Fibroblast of lung (primary cell): Measurements from ENCODE around the gene ARRB1. TPM values are rescaled to one million over a fixed set of nuclear protein-coding genes. Genes with fewer than 3 reads are reported as not detected.

Source experiments
- DNase-seq, 2 donors: peaks; one replicate each; pipeline versions ENCODE4 v3.0.0 to v3.0.0-alpha.2; 2010; ENCODE audit warnings: low read depth in 2 of 2
- H2AFZ ChIP-seq: 2 replicates; pipeline ENCODE4 v1.5.1; 2012; ENCODE audit warnings: low read length, control low read depth, inconsistent platforms
- H3K27ac ChIP-seq: 2 replicates; pipeline ENCODE4 v1.5.1; 2011; ENCODE audit warnings: low read length, control low read depth; ENCODE audit not compliant: insufficient read depth
- H3K27me3 ChIP-seq: 2 replicates; pipeline ENCODE4 v1.5.1; 2011; ENCODE audit warnings: mild to moderate bottlenecking, low read length; ENCODE audit not compliant: control insufficient read depth, insufficient read depth
- H3K36me3 ChIP-seq: 2 replicates; pipeline ENCODE4 v1.5.1; 2011; ENCODE audit warnings: low read length; ENCODE audit not compliant: control insufficient read depth, insufficient read depth
- H3K4me1 ChIP-seq: 2 replicates; pipeline ENCODE4 v1.5.1; 2011; ENCODE audit warnings: low read length; ENCODE audit not compliant: control insufficient read depth, insufficient read depth; ENCODE audit errors: extremely low read depth
- H3K4me2 ChIP-seq: 2 replicates; pipeline ENCODE4 v1.5.1; 2011; ENCODE audit warnings: low read length, control low read depth; ENCODE audit not compliant: insufficient read depth; ENCODE audit errors: extremely low read depth
- H3K4me3 ChIP-seq, 4 experiments: fragments of 200-600 bp in 1 of 4; sonication (generic) in 1 of 4; replicated peaks in 1 of 4; 2 replicates each; pipeline ENCODE4 v1.5.1; 2011 to 2016; ENCODE audit warnings: low read length in 4 of 4, low read depth in 3 of 4, mild to moderate bottlenecking in 3 of 4, control low read depth in 2 of 4, inconsistent platforms in 1 of 4, mixed read lengths in 1 of 4; ENCODE audit not compliant: insufficient read depth in 1 of 4; ENCODE audit errors: control extremely low read depth in 1 of 4
- H3K79me2 ChIP-seq: 2 replicates; pipeline ENCODE4 v1.5.1; 2012; ENCODE audit warnings: mild to moderate bottlenecking, low read length, inconsistent platforms; ENCODE audit not compliant: control insufficient read depth, insufficient read depth
- H3K9ac ChIP-seq: 2 replicates; pipeline ENCODE4 v1.5.1; 2011; ENCODE audit warnings: mild to moderate bottlenecking, low read length, control low read depth; ENCODE audit not compliant: insufficient read depth
- H3K9me3 ChIP-seq: 2 replicates; pipeline ENCODE4 v1.5.1; 2012; ENCODE audit warnings: low read depth, low read length; ENCODE audit not compliant: control insufficient read depth, insufficient read depth
- H4K20me1 ChIP-seq: 2 replicates; pipeline ENCODE4 v1.5.1; 2011; ENCODE audit warnings: low read length; ENCODE audit not compliant: control insufficient read depth, insufficient read depth; ENCODE audit errors: extremely low read depth
- CTCF ChIP-seq, 2 donors: IDR thresholded peaks in 1 of 2; conservative IDR thresholded peaks in 1 of 2; 1 replicate in 1 of 2; 2 replicates in 1 of 2; pipeline ENCODE4 v1.5.1; 2011 to 2012; ENCODE audit warnings: low read length in 2 of 2, control low read depth in 1 of 2, inconsistent platforms in 1 of 2, low read depth in 1 of 2, mild to moderate bottlenecking in 1 of 2
- EZH2 ChIP-seq: IDR thresholded peaks from 2 replicates; pipeline ENCODE4 v1.5.1; 2012; ENCODE audit warnings: low read length, control low read depth, mild to moderate bottlenecking; ENCODE audit errors: missing control alignments
- polyA plus RNA-seq, 2 donors: library from polyadenylated mRNA; depleted of rRNA in 1 of 2; stranded (reverse) in 1 of 2; unstranded in 1 of 2; fragments of >200 nt; gene quantifications; 2 replicates each; pipeline ENCODE4 v1.2.1, GENCODE V29; 2011 to 2012; ENCODE audit warnings: missing spikeins in 1 of 2
- total RNA-seq: library from RNA; depleted of rRNA; stranded (reverse); fragments of >200 nt; gene quantifications from 2 replicates; pipeline ENCODE4 v1.2.1, GENCODE V29; 2014

Gene ARRB1
- total and polyA plus RNA-seq, 2 donors (not counting 1 experiment from before 2014, with no cell fraction given): 4.3 to 18.9 TPM

- no peaks in the 10 kb centered on the region for H3K79me2 ChIP-seq
- H3K9me3 ChIP-seq: no peaks in the 10 kb centered on the region
- H3K27ac ChIP-seq: no peak overlapping the region
- no peak for TF ChIP-seq EZH2
- no peak for TF ChIP-seq CTCF (conservative IDR thresholded peaks at IDR 0.05 in 1 of 2, IDR thresholded peaks at IDR 0.05 in 1 of 2; ENCODE audit: low read depth in 1 of 2, low read length in 2 of 2)
- no peak overlapping the region for H3K4me3 ChIP-seq
- no peaks in the 10 kb centered on the region for H4K20me1 ChIP-seq
- peaks cover 2% of the 10 kb centered on the region for H3K4me1 ChIP-seq
- no peak overlapping the region for H2AFZ ChIP-seq
- H3K36me3 ChIP-seq: no peaks in the 10 kb centered on the region
- H3K4me2 ChIP-seq: no peak overlapping the region
- no peak overlapping the region for H3K9ac ChIP-seq
- peak; percentile 34 to 37 for DNase-seq
- no peaks in the 10 kb centered on the region for H3K27me3 ChIP-seq
These were observed 37.8 kb upstream of the ARRB1 start for GRCh38 chr11:75389276-75389605.

DNA sequence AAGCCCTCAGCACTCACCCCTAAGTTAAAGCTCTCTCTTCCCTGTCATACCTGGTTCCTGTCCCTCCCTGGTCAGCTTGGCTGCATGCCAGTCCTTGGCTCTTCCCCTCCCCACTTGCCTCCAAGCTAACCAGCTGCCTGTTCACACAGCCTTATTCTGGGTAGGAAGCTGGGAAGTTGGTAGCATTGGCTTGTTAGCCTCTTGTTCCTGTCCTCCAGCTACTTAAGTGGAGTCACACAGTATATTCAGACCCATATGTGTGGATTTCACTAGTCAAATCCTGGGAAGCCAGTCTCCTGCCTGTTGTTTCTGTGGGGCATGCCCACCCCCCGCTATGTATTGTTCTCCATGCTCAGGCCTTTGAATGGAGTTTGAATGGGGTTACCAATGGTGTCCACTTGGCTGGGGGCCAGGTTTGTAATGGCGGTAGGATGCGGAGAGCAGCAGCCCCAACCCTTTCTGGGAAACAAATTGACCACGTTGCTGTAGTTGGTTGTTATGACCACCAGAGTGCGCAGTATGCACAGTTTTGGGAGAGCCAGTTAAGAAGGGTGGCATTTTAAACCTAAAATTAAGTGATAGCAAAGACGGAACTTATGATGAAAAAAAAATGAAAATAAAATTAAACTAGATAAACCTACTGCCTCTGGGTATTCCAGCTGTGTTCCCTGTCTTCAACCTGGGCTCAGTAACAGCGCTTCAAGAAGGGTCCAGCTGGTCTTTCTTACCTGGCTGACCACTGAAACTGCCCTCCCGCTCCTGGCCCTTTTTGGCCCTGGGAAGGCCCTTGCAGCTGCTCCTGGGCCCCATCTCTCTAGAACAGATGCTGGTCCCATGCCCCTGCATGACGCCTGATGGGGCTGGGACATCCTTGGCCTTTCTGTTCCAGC is 37.2 kb upstream of the ARRB1 start:
- H3K4me1 ChIP-seq: peaks cover 2% of the 10 kb centered on the region
- H3K79me2 ChIP-seq: no peaks in the 10 kb centered on the region
- no peaks in the 10 kb centered on the region for H3K27me3 ChIP-seq
- no peak overlapping the region for H3K9ac ChIP-seq
- H3K4me3 ChIP-seq: no peak overlapping the region
- no peak overlapping the region for H3K27ac ChIP-seq
- H4K20me1 ChIP-seq: no peaks in the 10 kb centered on the region
- H3K9me3 ChIP-seq: no peaks in the 10 kb centered on the region
- no peak overlapping the region for H2AFZ ChIP-seq
- no peaks in the 10 kb centered on the region for H3K36me3 ChIP-seq
- peak; percentile 61 to 86 for DNase-seq
- peak overlapping the region; percentile 3 for H3K4me2 ChIP-seq
- TF ChIP-seq CTCF (conservative IDR thresholded peaks at IDR 0.05 in 1 of 2, IDR thresholded peaks at IDR 0.05 in 1 of 2; ENCODE audit: low read depth in 1 of 2, low read length in 2 of 2) (peak; percentile 76 to 79), EZH2 (no peak)

DNA sequence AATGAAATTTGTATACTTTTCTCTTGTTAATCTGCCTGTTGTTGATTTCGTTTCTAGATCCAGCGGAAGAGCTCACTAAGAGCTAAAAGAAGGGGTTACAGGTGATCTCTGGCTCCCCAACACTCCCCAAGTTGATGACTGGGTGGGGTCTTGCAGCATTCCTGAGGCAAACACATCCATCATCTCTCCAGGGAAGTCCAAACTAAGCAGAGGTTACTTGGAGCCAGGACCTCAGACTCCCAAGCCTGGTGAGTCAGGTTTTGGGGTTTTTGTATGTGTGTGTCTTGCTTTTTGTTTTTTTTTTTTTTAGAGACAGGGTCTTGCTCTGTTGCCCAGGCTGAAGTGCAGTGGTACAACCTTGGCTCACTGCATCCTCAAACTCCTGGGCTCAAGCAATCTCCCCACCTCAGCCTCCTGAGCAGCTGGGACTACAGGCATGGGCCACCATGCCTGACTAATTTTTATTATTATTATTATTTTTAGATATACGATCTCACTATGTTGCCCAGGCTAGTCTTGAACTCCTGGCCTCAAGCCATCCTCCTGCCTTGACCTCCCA is 36.4 kb upstream of the ARRB1 start:
- Histone ChIP-seq H3K4me3 (no peak overlapping the region), H3K79me2 (no peaks in the 10 kb centered on the region), H3K9me3 (no peaks in the 10 kb centered on the region), H3K27ac (no peak overlapping the region), H4K20me1 (no peaks in the 10 kb centered on the region), H3K36me3 (no peaks in the 10 kb centered on the region), H3K27me3 (no peaks in the 10 kb centered on the region), H3K4me1 (peaks cover 2% of the 10 kb centered on the region), H2AFZ (no peak overlapping the region), H3K4me2 (no peak overlapping the region), H3K9ac (no peak overlapping the region)
- no peak for TF ChIP-seq EZH2
- TF ChIP-seq CTCF (conservative IDR thresholded peaks at IDR 0.05 in 1 of 2, IDR thresholded peaks at IDR 0.05 in 1 of 2; ENCODE audit: low read depth in 1 of 2, low read length in 2 of 2): no peak
- peak in 1 of 2 donors; percentile 36 for DNase-seq
